Posterior cingulate gyrus (tissue), 11 donors: ENCODE measurements around the gene ADGRF1.
"Not testable (repeated sequence)": the region's sequence is repeated elsewhere in the genome, so short reads cannot be mapped to it uniquely, and the experiment has no call there.

ENCODE experiments used
- DNase-seq, 10 donors: peaks; one replicate each; pipeline versions ENCODE4 v3.0.0 to v3.0.0-alpha.2; 2020 to 2021; ENCODE audit warnings: mixed read lengths in 3 of 10
- intact Hi-C: fragments of 100-400 bp; cut with DNase I; formaldehyde crosslinking; loops from one replicate; pipeline ENCODE4 v1.15.1; 2023

The ADGRF1 gene

DNA sequence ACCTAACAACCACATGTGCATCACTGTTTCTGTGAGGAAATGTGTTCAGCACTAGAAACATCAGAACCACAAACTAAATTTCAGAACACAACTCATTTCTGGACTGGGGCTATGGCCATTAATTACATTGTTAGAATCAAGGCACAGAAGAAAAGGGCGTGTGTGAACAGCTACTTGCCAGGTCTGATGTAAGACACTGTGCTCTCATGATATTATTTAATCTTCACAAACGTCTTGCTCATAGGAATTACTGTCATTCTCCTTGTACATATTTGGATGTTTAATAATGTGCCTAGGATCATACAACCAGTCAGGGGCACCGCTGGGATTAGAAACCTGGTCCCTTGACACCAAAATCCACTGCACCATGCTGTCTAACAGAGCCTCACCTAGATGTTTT, 14.8 kb downstream of the ADGRF1 start:
- intact Hi-C loops: no loop called here
- no peak for DNase-seq

DNA sequence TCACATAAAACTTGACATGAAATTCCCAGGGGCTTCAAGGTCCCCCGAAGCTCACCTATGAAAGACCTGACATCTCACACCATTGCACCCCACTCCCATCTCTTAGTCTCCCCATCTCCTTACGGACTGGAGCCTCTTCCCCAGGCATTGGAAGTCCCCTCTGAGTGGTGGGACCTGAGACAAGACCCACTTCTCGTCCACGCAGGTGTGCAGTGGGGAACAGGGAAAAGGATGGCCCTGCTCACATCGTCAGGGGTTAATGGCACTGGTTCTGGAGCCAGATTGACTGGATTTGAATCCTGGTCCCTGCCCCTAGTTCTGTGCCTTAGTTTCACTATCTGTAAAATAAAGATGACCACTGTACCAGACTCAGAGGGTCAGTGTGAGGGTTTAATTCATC, 15.5 kb downstream of the ADGRF1 start:
- DNase-seq: no peak
- intact Hi-C loops: no loop called here

DNA sequence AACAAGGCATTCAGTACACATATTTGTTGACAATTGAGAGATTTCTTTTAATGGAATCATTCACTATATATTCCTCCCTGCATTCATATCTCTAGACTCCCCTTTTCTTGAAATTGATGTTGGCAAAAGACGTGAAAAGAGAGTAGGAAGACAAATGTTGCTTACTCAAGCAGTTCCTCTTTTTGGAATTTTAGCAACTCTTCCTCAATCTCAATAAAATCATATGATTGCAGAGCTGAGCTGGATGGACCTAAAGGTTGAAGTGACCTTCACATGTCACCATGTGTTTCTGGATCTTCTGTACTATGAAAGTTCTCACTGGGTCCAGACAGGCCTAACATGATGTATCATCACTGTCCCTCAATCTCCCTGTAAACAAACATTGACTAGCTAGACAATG, 18.6 kb downstream of the ADGRF1 start:
- intact Hi-C loops: no loop called here
- no peak for DNase-seq

GRCh38 chr6:47022191-47022590, 19.9 kb downstream of the ADGRF1 start:
- intact Hi-C loops: no loop called here
- no peak for DNase-seq

- no peak for DNase-seq
- intact Hi-C loops: no loop called here
These were observed 22.2 kb downstream of the ADGRF1 start for GRCh38 chr6:47019941-47020340.

DNA sequence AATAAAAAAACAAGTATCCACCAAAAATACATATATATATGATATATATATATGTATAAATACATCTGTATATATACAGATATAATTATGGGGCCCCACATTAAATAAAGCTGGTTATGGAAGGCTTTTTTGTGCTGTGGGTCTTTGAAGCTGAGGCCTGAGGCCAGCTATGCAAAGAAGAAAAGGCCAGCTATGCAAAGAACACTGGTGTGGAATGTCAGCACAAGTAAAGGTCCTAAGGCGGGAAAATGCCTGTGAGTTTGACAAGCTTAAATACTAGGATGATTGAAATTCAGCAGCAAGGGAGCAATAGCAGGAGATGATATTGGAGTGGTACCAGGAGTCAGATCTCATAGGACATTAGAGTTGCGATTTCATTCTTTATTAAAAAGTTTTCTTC, 25.2 kb downstream of the ADGRF1 start:
- DNase-seq: no peak
- intact Hi-C loops: no loop called here

- intact Hi-C loops: no loop called here
- no peak for DNase-seq
These were observed 25.9 kb downstream of the ADGRF1 start for GRCh38 chr6:47016261-47016660.

DNA sequence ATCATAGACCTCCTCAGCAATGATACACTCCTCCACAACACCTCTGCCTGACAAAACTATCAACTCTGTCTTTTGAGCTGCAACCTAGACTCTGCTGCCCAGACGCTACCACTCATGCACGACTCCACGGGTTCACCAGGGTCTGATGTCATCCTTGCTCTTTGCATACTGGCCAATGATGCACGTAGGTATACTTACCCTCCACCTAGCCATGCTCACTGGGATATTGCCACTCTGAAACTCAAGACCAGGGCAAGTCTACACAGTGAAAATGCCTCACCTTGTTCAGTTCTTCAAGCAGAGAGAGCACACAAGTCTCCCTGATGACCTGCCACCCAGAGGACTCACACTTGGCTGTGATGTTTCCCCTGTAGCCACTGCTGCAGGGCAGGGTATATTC, 27.7 kb downstream of the ADGRF1 start:
- intact Hi-C loops: no loop called here
- DNase-seq: no peak

GRCh38 chr6:47009583-47009982, 32.5 kb downstream of the ADGRF1 start:
- no peak for DNase-seq
- intact Hi-C loops: loop anchor here (5.0 kb wide), 1 partner anchor 38 kb away; no protein-coding TSS in a partner anchor

DNA sequence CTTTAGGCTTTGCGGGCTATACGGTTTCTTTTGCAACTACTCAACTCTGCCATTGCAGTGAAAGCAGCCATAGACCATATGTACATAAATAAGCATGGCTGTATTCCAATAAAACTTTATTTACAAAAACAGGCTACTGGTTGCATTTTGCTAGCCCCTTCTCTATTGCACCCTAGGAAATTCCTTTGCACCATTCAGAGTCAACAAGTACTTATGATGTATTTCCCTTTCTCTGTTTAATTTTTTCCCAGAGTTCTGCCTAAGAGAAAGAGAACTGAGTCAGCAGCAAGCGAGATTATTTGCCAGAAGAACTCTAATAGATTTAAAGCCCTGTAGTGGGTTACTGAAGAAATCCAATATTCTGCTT, 33.8 kb downstream of the ADGRF1 start:
- intact Hi-C loops: loop anchor here (5.0 kb wide), 1 partner anchor 39 kb away; no protein-coding TSS in a partner anchor
- DNase-seq: no peak

- DNase-seq: no peak
- intact Hi-C loops: loop anchor here (5.0 kb wide), 1 partner anchor 39 kb away; no protein-coding TSS in a partner anchor
These were observed 34.3 kb downstream of the ADGRF1 start for GRCh38 chr6:47007657-47008396.

GRCh38 chr6:47005486-47005885, 36.6 kb downstream of the ADGRF1 start:
- intact Hi-C loops: loop anchor here (5.0 kb wide), 1 partner anchor 42 kb away; no protein-coding TSS in a partner anchor
- no peak for DNase-seq

GRCh38 chr6:47004463-47004862, 37.7 kb downstream of the ADGRF1 start:
- DNase-seq: no peak
- intact Hi-C loops: no loop called here

DNA sequence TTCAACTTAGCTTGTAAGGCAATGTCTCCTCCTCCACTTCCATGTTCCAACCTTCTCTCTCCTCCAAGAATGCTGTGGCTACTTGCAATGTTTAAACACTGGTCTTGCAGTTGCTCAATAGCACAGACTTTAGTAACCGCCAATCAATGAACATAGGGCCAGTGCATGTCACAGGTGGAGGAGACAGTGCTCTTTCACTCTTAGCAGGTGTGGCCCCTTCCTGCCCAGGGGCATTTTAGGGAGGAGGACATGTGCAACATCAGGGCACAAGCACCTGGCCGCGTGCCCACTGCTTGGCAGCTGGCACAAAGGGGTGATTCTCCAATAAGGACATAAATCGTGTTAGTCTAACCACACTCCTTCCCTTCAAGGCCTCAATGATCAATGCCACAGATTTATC, 41.3 kb downstream of the ADGRF1 start:
- peak in 2 of 10 donors; percentile 42 to 69 for DNase-seq
- intact Hi-C loops: no loop called here

GRCh38 chr6:46998436-46999017, 43.6 kb downstream of the ADGRF1 start:
- DNase-seq: no peak
- intact Hi-C loops: no loop called here

GRCh38 chr6:46997646-46998045, 44.5 kb downstream of the ADGRF1 start:
- DNase-seq: no peak
- intact Hi-C loops: no loop called here

DNA sequence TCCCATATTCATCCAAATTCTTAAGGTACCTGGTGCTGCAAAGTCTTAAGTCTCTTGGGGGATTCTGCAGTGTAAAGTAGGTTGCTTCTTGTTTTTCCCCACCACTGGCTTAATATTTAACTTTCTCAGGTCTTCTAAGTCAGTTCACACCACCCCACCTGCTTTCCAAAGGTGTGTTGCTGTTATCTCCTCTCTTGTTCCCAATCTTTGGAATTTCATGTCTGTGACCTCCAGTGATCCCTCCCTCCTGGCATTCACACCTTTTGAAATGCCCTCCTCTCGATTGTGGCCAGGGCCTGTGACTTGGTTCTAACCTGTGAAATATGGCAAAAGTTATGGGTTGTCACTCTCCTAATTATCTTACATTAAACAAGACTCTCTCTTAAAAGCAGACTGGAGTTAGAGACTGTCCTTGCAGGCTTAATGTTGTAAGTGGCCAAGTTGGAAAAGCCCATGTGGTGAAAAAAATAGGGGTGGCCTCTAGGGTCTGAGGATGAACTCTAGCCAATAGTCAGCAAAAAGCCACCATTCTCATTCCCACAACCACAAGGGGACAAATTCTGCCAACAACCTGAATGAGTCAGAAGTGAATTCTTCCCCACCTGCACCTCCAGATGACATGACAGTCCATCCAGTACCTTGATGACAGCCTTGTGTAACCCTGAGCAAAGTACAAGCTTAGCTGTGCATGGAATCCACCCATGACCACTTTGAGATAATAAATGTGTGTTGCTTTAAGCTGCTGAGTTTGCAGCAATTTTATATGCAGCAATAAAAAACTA, 45.1 kb downstream of the ADGRF1 start:
- intact Hi-C loops: no loop called here
- no peak for DNase-seq

DNA sequence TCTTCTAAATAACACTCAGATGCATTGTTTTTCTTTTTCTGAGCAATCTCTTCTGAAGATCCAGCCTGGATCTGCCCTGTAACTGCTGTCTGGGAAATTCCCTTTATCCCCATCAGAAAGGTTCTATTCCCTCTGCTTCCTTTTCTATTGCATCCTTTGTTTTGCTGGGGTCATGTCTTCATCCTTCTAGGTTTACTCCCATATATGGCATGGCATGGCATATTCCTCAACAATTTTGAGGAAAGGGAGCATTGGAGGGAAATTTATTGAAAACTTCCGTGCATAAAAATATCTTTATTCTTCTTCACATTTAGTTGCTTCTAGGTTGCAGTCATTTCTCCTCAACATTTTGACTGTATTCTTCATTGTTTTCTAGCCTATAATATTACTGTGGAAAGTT, 47.2 kb downstream of the ADGRF1 start:
- intact Hi-C loops: no loop called here

DNA sequence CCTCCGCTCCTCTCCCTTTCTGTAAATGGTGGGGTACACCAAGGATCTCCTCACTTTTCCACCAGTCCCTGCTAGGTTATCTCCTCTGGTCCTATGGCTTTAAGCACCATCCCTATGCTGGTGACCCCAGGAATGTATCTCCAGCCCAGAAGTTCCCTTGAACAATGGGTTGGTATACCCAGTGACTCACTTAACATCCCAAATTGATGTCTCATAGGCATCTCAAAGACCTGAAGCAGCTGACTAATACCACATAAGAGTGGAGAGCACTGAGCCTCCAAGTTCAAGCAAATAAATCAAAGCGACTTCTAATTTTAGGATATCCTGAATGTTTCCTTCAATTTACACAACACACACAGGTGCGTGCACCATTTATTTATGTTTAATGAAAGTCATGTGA, 48.3 kb downstream of the ADGRF1 start:
- intact Hi-C loops: no loop called here
- no peak for DNase-seq

More for the DNA sequence above, 47.2 kb downstream of the ADGRF1 start:
- DNase-seq: no peak

DNA sequence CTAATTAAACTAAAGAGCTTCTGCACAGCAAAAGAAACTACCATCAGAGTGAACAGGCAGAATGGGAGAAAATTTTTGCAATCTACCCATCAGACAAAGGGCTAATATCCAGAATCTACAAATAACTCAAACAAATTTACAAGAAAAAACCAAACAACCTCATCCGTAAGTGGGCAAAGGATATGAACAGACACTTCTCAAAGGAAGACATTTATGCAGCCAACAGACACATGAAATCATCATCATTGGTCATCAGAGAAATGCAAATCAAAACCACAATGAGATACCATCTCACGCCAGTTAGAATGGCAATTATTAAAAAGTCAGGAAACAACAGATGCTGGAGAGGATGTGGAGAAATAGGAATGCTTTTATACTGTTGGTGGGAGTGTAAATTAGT, 49.7 kb downstream of the ADGRF1 start:
- intact Hi-C loops: not testable (repeated sequence)

GRCh38 chr6:46990818-46991510, 51.2 kb downstream of the ADGRF1 start:
- DNase-seq: not testable (repeated sequence)
- intact Hi-C loops: loop anchor here (2.0 kb wide), 1 partner anchor 142 kb away; no protein-coding TSS in a partner anchor

More for the DNA sequence above, 49.7 kb downstream of the ADGRF1 start:
- DNase-seq: not testable (repeated sequence)
